ENCODE data around the gene RGS1. TPM values are rescaled to one million over a fixed set of nuclear protein-coding genes. Genes with fewer than 3 reads are reported as not detected.

The RGS1 gene, protein sequence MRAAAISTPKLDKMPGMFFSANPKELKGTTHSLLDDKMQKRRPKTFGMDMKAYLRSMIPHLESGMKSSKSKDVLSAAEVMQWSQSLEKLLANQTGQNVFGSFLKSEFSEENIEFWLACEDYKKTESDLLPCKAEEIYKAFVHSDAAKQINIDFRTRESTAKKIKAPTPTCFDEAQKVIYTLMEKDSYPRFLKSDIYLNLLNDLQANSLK
- polyA plus RNA-seq (2012; rRNA removed): 0.05 and 0.12 TPM in 2 replicates
- polyA plus RNA-seq (2012; cell fraction: cytosol; rRNA removed): 0.07 and 0.18 TPM in 2 replicates
- 0.11 and 0.24 TPM in 2 replicates for polyA plus RNA-seq (2012; cell fraction: nucleus; rRNA removed)

DNA sequence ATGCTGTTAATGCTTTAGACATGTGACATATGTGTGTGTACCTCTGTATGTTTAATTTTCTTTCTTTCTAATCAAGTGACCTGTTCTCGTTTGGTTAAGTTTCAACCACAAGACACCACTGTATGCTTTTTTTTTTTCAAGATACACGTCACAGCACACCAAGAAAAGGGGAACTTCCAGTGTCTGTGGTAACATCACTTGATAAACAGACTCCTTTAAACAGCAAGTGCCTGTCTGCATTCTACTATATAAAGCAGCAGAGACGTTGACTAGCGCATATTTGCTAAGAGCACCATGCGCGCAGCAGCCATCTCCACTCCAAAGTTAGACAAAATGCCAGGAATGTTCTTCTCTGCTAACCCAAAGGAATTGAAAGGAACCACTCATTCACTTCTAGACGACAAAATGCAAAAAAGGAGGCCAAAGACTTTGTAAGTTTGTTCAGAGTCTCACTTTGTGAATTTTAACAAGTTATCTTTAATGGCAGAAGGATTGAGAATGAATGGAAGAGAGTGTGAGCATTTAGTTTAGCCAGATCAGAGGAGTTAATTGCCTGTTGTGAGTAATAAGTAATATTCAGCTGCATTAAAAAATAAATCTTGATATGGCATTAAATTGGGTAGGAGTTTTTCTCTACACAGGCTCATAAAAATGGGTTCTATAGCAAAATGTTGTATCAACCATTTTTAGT lies at the start of gene RGS1:
TSS of gene RGS1 (plus strand) at position 275 of the 691 bp plus-strand sequence. CDS start at position 295, 20 bp downstream.
- Histone ChIP-seq H2AFZ (ENCODE audit: low read depth) (no peak within 1 kb of the TSS; the same call in 1 of the 2 replicates), H3K9ac (no peak within 1 kb of the TSS), H4K20me1 (ENCODE audit: insufficient read depth) (no peaks in the 10 kb centered on the region), H3K36me3 (replicated peaks in 1 of 2; ENCODE audit: control insufficient read depth in 1 of 2, insufficient read depth in 2 of 2, low read length in 1 of 2) (no peaks in the 10 kb centered on the region), H3K4me2 (no peak within 1 kb of the TSS), H3K27me3 (ENCODE audit: insufficient read depth) (no peaks in the 10 kb centered on the region), H3K4me3 (ENCODE audit: low read depth in 2 of 2, low read length in 1 of 2) (no peak within 1 kb of the TSS), H3F3A (replicated peaks; ENCODE audit: insufficient read depth) (peaks cover 4% of the 10 kb centered on the region), H3K27ac (ENCODE audit: low read depth in 2 of 2, low read length in 1 of 2) (no peak within 1 kb of the TSS), H3K4me1 (ENCODE audit: control insufficient read depth in 1 of 2, insufficient read depth in 2 of 2, low read depth in 1 of 2, low read length in 1 of 2) (peaks cover 5 to 31% of the 10 kb centered on the region in 2 experiments; a peak in 3 of 4 replicates), H3K9me2 (no peaks in the 10 kb centered on the region), H3K9me3 (no peaks in the 10 kb centered on the region), H3K79me2 (ENCODE audit: insufficient read depth) (no peaks in the 10 kb centered on the region)
- ChIA-PET POLR2A (no interaction called here), CTCF (no interaction called here)
- TF ChIP-seq CHD2 (IDR thresholded peaks at IDR 0.05; ENCODE audit: low read length, partially characterized antibody) (no peak), USF2 (IDR thresholded peaks at IDR 0.05; ENCODE audit: borderline replicate concordance, low read depth, low read length) (no peak), ZBTB33 (IDR thresholded peaks at IDR 0.05; ENCODE audit: borderline replicate concordance, low read depth) (no peak), MEF2A (IDR thresholded peaks at IDR 0.05; ENCODE audit: borderline replicate concordance, low read depth) (no peak), FOXJ3 (CRISPR knock-in tag; IDR thresholded peaks at IDR 0.05) (no peak), YY1 (IDR thresholded peaks at IDR 0.05; ENCODE audit: low read depth) (no peak), EZH2phosphoT487 (IDR thresholded peaks at IDR 0.05; ENCODE audit: borderline replicate concordance, low read depth) (no peak), RCOR1 (IDR thresholded peaks at IDR 0.05; ENCODE audit: low read length) (no peak)
- TF ChIP-seq, protein P1, sequence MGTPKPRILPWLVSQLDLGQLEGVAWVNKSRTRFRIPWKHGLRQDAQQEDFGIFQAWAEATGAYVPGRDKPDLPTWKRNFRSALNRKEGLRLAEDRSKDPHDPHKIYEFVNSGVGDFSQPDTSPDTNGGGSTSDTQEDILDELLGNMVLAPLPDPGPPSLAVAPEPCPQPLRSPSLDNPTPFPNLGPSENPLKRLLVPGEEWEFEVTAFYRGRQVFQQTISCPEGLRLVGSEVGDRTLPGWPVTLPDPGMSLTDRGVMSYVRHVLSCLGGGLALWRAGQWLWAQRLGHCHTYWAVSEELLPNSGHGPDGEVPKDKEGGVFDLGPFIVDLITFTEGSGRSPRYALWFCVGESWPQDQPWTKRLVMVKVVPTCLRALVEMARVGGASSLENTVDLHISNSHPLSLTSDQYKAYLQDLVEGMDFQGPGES (IDR thresholded peaks at IDR 0.05; ENCODE audit: low read depth, low read length): no peak
- TF ChIP-seq, protein P2, sequence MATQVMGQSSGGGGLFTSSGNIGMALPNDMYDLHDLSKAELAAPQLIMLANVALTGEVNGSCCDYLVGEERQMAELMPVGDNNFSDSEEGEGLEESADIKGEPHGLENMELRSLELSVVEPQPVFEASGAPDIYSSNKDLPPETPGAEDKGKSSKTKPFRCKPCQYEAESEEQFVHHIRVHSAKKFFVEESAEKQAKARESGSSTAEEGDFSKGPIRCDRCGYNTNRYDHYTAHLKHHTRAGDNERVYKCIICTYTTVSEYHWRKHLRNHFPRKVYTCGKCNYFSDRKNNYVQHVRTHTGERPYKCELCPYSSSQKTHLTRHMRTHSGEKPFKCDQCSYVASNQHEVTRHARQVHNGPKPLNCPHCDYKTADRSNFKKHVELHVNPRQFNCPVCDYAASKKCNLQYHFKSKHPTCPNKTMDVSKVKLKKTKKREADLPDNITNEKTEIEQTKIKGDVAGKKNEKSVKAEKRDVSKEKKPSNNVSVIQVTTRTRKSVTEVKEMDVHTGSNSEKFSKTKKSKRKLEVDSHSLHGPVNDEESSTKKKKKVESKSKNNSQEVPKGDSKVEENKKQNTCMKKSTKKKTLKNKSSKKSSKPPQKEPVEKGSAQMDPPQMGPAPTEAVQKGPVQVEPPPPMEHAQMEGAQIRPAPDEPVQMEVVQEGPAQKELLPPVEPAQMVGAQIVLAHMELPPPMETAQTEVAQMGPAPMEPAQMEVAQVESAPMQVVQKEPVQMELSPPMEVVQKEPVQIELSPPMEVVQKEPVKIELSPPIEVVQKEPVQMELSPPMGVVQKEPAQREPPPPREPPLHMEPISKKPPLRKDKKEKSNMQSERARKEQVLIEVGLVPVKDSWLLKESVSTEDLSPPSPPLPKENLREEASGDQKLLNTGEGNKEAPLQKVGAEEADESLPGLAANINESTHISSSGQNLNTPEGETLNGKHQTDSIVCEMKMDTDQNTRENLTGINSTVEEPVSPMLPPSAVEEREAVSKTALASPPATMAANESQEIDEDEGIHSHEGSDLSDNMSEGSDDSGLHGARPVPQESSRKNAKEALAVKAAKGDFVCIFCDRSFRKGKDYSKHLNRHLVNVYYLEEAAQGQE (IDR thresholded peaks at IDR 0.05; ENCODE audit: low read depth, low read length): no peak
- 91% methylated on average over 7 of the region's 7 CpGs for WGBS (ENCODE audit: low lambda C conversion rate)
- no peak for DNase-seq

Measured in SK-N-SH (cell line).